H9 (cell line): Measurements from ENCODE around the gene SLC39A1. TPM values are rescaled to one million over a fixed set of nuclear protein-coding genes. Genes with fewer than 3 reads are reported as not detected.

Experiments
- DNase-seq: peaks from one replicate; pipeline ENCODE4 v3.0.0-alpha.2; 2017
- H2AFZ ChIP-seq: one replicate; pipeline ENCODE4 v1.6.1; 2013; ENCODE audit warnings: mild to moderate bottlenecking, low read length, control low read depth, moderate library complexity
- H2AK5ac ChIP-seq: 2 replicates; pipeline ENCODE4 v1.6.1; 2013; ENCODE audit warnings: low read length, control low read depth, mixed read lengths; ENCODE audit not compliant: insufficient read length
- H2BK120ac ChIP-seq: one replicate; pipeline ENCODE4 v1.6.1; 2013; ENCODE audit warnings: low read depth, mild to moderate bottlenecking, low read length, control low read depth, inconsistent platforms; ENCODE audit not compliant: poor library complexity, severe bottlenecking
- H2BK12ac ChIP-seq: 2 replicates; pipeline ENCODE4 v1.6.1; 2013; ENCODE audit warnings: low read length, control low read depth, mixed read lengths, low read depth; ENCODE audit not compliant: insufficient read length
- H2BK15ac ChIP-seq: 2 replicates; pipeline ENCODE4 v1.6.1; 2013; ENCODE audit warnings: low read depth, low read length, control low read depth
- H2BK20ac ChIP-seq: one replicate; pipeline ENCODE4 v1.6.1; 2013; ENCODE audit warnings: low read depth, mild to moderate bottlenecking, low read length, control low read depth, inconsistent platforms; ENCODE audit not compliant: poor library complexity, severe bottlenecking
- H2BK5ac ChIP-seq: 2 replicates; pipeline ENCODE4 v1.6.1; 2013; ENCODE audit warnings: low read length, control low read depth, mixed read lengths; ENCODE audit not compliant: insufficient read length
- H3K14ac ChIP-seq: 2 replicates; pipeline ENCODE4 v1.6.1; 2013; ENCODE audit warnings: low read length, control low read depth; ENCODE audit not compliant: insufficient read depth
- H3K18ac ChIP-seq: 2 replicates; pipeline ENCODE4 v1.6.1; 2013; ENCODE audit warnings: low read depth, mild to moderate bottlenecking, mixed read lengths, low read length, control low read depth; ENCODE audit not compliant: insufficient read length
- H3K23ac ChIP-seq: 2 replicates; pipeline ENCODE4 v1.6.1; 2013; ENCODE audit warnings: low read length, control low read depth, mixed read lengths, low read depth; ENCODE audit not compliant: insufficient read length
- H3K23me2 ChIP-seq: 2 replicates; pipeline ENCODE4 v1.6.1; 2013; ENCODE audit warnings: low read depth, mild to moderate bottlenecking, mixed read lengths, low read length, control low read depth; ENCODE audit not compliant: insufficient read length, poor library complexity, severe bottlenecking
- H3K27ac ChIP-seq: 2 replicates; pipeline ENCODE4 v1.5.1; 2013; ENCODE audit warnings: low read length, control low read depth, mixed read lengths, low read depth; ENCODE audit not compliant: insufficient read length
- H3K27me3 ChIP-seq: 2 replicates; pipeline ENCODE4 v1.6.1; 2013; ENCODE audit warnings: low read length, control low read depth, inconsistent platforms; ENCODE audit not compliant: insufficient read depth
- H3K4ac ChIP-seq: 2 replicates; pipeline ENCODE4 v1.6.1; 2013; ENCODE audit warnings: low read depth, mild to moderate bottlenecking, control low read depth, inconsistent platforms, low read length, moderate library complexity
- H3K4me1 ChIP-seq: 2 replicates; pipeline ENCODE4 v1.6.1; 2013; ENCODE audit warnings: low read length, control low read depth, inconsistent platforms; ENCODE audit not compliant: insufficient read depth
- H3K4me2 ChIP-seq: 2 replicates; pipeline ENCODE4 v1.6.1; 2013; ENCODE audit warnings: low read length, control low read depth, mixed read lengths; ENCODE audit not compliant: insufficient read length, insufficient read depth
- H3K56ac ChIP-seq: 2 replicates; pipeline ENCODE4 v1.6.1; 2013; ENCODE audit warnings: low read depth, mild to moderate bottlenecking, mixed read lengths, low read length, control low read depth; ENCODE audit not compliant: insufficient read length
- H3K79me1 ChIP-seq: 2 replicates; pipeline ENCODE4 v1.6.1; 2013; ENCODE audit warnings: low read depth, mild to moderate bottlenecking, moderate library complexity, low read length, control low read depth, inconsistent platforms; ENCODE audit not compliant: insufficient read depth, poor library complexity, severe bottlenecking
- H3K79me2 ChIP-seq: 2 replicates; pipeline ENCODE4 v1.6.1; 2013; ENCODE audit warnings: low read length, control low read depth, inconsistent platforms; ENCODE audit not compliant: insufficient read depth
- H3K9ac ChIP-seq: 2 replicates; pipeline ENCODE4 v1.6.1; 2013; ENCODE audit warnings: low read length, control low read depth, mixed read lengths; ENCODE audit not compliant: insufficient read length; ENCODE audit errors: extremely low read depth
- H3K9me3 ChIP-seq: one replicate; pipeline ENCODE4 v1.6.1; 2013; ENCODE audit warnings: low read depth, low read length, inconsistent platforms; ENCODE audit not compliant: control insufficient read depth
- H3T11ph ChIP-seq: one replicate; pipeline ENCODE4 v1.6.1; 2013; ENCODE audit warnings: mild to moderate bottlenecking, low read length, control low read depth, inconsistent platforms
- H4K20me1 ChIP-seq: one replicate; pipeline ENCODE4 v1.6.1; 2013; ENCODE audit not compliant: control insufficient read depth, insufficient read length, insufficient read depth
- H4K5ac ChIP-seq: 2 replicates; pipeline ENCODE4 v1.6.1; 2013; ENCODE audit warnings: low read depth, mild to moderate bottlenecking, mixed read lengths, low read length, control low read depth; ENCODE audit not compliant: insufficient read length
- H4K8ac ChIP-seq: replicated peaks from 2 replicates; pipeline ENCODE4 v1.6.1; 2013; ENCODE audit warnings: low read length, control low read depth, mixed read lengths, low read depth; ENCODE audit not compliant: insufficient read length
- H4K91ac ChIP-seq: 2 replicates; pipeline ENCODE4 v1.6.1; 2013; ENCODE audit warnings: low read depth, mild to moderate bottlenecking, moderate library complexity, mixed read lengths, low read length, control low read depth; ENCODE audit not compliant: insufficient read length
- H3K27ac Mint-ChIP-seq, 3 experiments: 2 replicates in 2 of 3; 3 replicates in 1 of 3; pipeline ENCODE4 v1.8.0; 2020 to 2021; ENCODE audit warnings: mixed read lengths in 3 of 3, mild to moderate bottlenecking in 1 of 3, moderate library complexity in 1 of 3
- H3K27me3 Mint-ChIP-seq: 2 replicates; pipeline ENCODE4 v1.8.0; 2021; ENCODE audit warnings: low read depth, mild to moderate bottlenecking, moderate library complexity, mixed read lengths
- H3K36me3 Mint-ChIP-seq, 3 experiments: 2 replicates in 2 of 3; 3 replicates in 1 of 3; pipeline ENCODE4 v1.8.0; 2020 to 2021; ENCODE audit warnings: low read depth in 3 of 3, mixed read lengths in 3 of 3; ENCODE audit not compliant: insufficient read depth in 1 of 3
- H3K4me1 Mint-ChIP-seq, 2 experiments: 2 replicates each; pipeline ENCODE4 v1.8.0; 2020; ENCODE audit warnings: mixed read lengths in 2 of 2
- H3K4me3 Mint-ChIP-seq, 2 experiments: 2 replicates in 1 of 2; 3 replicates in 1 of 2; pipeline ENCODE4 v1.8.0; 2020 to 2021; ENCODE audit warnings: mild to moderate bottlenecking in 2 of 2, mixed read lengths in 2 of 2, moderate library complexity in 1 of 2
- H3K9me3 Mint-ChIP-seq, 2 experiments: 2 replicates in 1 of 2; 3 replicates in 1 of 2; pipeline ENCODE4 v1.8.0; 2020; ENCODE audit warnings: mild to moderate bottlenecking in 2 of 2, mixed read lengths in 2 of 2, moderate library complexity in 1 of 2
- CTCF ChIP-seq: fragments of 200-600 bp; sonication (generic); conservative IDR thresholded peaks from 3 replicates; pipeline ENCODE4 v1.8.0; 2021; ENCODE audit warnings: antibody characterized with exemption, mild to moderate bottlenecking
- WGBS: extraction: QIAGEN DNeasy Blood & Tissue Kit; methylation state at CpG from one replicate; pipeline ENCODE4 v1.1.7; 2013; ENCODE audit warnings: missing lambda C conversion rate, low lambda C conversion rate, mixed read lengths; ENCODE audit not compliant: insufficient read length; ENCODE audit errors: extremely low coverage; 5-methylcytosine and 5-hydroxymethylcytosine counted together
- total RNA-seq: library from RNA; stranded (reverse); gene quantifications from 2 replicates; pipeline ENCODE4 v1.2.1, GENCODE V29; 2021

The SLC39A1 gene
- total RNA-seq, 1 experiment from 2014 or later = 161 TPM

DNA sequence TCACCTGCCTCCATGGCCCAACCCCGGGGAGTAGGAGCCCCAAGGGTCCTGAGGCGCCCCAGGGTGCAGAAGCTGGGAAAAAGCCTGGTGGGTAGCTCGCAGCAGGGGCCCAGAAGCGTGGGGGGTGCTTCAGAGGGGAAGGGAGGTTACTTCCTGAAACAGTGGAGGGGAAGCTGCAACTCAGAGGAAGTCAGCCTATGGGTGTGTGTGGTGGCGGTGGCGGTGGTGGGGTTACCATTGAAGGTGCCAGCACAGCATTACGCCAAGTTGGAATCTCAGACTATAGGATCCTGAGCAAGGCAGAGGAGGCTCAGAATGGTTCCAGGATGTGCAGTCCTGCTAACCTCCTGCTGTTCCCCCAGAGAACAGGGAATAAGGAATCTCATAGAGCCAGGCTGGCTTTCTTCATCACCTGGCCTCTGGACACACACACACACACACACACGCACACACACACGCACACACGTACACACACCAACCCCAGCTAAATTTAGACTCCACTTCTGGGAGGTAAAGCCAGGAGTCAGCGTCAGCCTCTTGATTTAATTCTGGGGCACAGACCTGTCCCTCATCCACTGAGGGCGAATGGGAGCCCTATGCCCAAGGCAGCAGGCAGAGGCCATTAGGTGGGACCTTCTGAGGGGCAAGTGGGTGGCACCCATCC lies 18.1 kb downstream of the SLC39A1 start:
- peak overlapping the region in 1 of 3 experiments; percentile 83; a peak in 4 of 7 replicates for H3K27ac Mint-ChIP-seq
- no peak overlapping the region for H2BK20ac ChIP-seq
- no peak overlapping the region for H3T11ph ChIP-seq
- no peak overlapping the region for H2BK120ac ChIP-seq
- no peak overlapping the region for H3K27ac ChIP-seq
- no peaks in the 10 kb centered on the region for H3K9me3 ChIP-seq
- DNase-seq = no peak
- peaks cover 11 to 55% (median 37%) of the 10 kb centered on the region in 3 experiments for H3K36me3 Mint-ChIP-seq
- H2AFZ ChIP-seq = no peak overlapping the region
- H3K4me1 Mint-ChIP-seq = peaks cover 10 to 17% of the 10 kb centered on the region in 2 experiments
- no peak overlapping the region for H3K18ac ChIP-seq
- no peak overlapping the region for H3K56ac ChIP-seq
- H3K4me2 ChIP-seq = peak overlapping the region; percentile 52
- no peaks in the 10 kb centered on the region for H3K79me2 ChIP-seq
- H2BK12ac ChIP-seq = no peak overlapping the region
- H3K9ac ChIP-seq = peak overlapping the region; percentile 61
- no peak overlapping the region for H4K91ac ChIP-seq
- no peak overlapping the region for H2AK5ac ChIP-seq
- H3K79me1 ChIP-seq = peaks cover 3% of the 10 kb centered on the region
- no peak overlapping the region for H4K5ac ChIP-seq
- H4K8ac ChIP-seq = no peak overlapping the region
- no peaks in the 10 kb centered on the region for H3K9me3 Mint-ChIP-seq
- peaks cover 5% of the 10 kb centered on the region for H3K23me2 ChIP-seq
- WGBS = no CpG with 5 or more reads among the region's 12 CpGs
- H3K4me3 Mint-ChIP-seq = peak overlapping the region; percentile 82 to 93
- no peak overlapping the region for H2BK15ac ChIP-seq
- TF ChIP-seq CTCF = no peak
- no peaks in the 10 kb centered on the region for H3K27me3 Mint-ChIP-seq
- H3K4me1 ChIP-seq = no peaks in the 10 kb centered on the region; the same call in 1 of the 2 replicates
- H3K14ac ChIP-seq = no peak overlapping the region
- no peak overlapping the region for H3K23ac ChIP-seq
- H3K27me3 ChIP-seq = no peaks in the 10 kb centered on the region
- no peaks in the 10 kb centered on the region for H4K20me1 ChIP-seq
- no peak overlapping the region for H2BK5ac ChIP-seq
- H3K4ac ChIP-seq = no peak overlapping the region
